Activated CD8-positive, alpha-beta memory T cell treated with anti-CD3 and anti-CD28 coated beads for 24 hours (primary cell): Measurements from ENCODE around the gene APOBEC4.
A peak's percentile ranks its signal among the peaks of the same experiment; 100 is the strongest.

Experiments
- DNase-seq: peaks from one replicate; pipeline ENCODE4 v3.0.0-alpha.2; 2020

The APOBEC4 gene

DNA sequence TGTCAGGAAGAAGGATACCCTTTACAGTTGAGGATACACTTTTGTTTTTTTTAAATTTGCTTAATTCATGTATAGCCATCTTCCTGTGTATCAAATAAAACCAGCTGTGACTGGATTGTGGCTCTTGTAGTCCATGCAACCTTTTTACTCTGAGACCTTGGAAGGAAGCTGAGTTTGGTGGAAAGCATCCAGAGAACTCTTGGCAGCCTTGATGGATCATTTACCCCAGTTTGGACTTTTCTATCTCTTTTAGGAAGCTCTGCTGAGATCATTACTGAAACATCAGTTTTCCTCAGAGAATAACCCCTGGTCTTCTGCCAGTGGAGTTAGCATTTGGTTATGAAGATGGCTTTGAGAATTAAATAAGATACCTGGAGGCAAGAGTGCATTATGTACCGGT, 21.2 kb upstream of the APOBEC4 start:
- DNase-seq, result no peak

DNA sequence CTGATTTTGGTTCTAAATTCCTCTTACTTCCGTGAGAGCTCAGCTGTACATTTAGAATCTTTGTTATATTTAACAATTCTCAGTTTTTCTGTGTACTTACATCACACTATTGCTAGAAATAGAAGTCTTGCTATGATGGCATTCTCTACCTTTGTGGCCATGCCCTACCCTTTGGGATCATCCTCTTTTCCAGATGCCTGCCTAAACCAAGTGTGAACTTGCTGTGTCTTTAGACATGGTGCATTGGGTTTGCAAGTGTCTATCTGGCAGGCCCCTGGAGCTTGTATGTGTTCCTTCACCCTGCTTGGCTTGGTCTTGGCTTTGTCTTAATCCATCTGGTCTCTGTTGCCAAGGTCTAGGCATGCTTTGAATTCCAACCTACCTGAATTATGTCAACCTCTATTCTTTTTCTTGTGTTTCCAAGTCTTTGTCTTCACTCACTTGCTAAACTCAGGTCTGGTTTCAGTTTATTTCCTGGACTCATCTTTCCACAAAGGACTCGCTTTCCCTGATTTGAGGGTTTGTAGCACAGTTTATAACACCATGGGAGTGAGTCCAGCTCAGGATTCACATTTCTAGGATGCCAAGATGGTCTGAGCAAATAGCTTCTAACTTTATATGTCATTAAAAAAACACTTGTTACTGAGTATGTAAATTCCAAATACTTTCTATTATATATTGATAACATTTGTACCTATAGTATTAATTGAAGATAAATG, 20.6 kb upstream of the APOBEC4 start:
- DNase-seq, result no peak

DNA sequence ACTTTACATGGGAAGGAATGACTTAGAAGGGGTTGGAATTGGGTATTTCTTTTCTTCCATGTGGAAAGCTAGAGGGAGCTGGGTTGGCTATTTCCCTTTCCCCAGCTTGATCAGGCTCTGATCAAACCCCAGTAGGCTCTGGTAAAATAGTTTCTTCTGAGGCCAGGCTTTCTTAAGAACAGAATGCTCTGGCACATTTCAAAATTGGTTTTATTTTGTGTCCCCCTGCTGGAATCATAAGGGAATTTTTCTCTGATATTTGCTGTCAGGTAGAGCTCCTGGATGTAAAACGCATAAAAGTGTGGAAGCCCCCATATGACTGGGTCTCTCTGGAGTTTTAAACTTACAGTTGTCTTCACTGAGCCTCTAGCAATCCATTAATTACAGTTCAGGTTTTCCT, 17.1 kb upstream of the APOBEC4 start:
- DNase-seq, result no peak

DNA sequence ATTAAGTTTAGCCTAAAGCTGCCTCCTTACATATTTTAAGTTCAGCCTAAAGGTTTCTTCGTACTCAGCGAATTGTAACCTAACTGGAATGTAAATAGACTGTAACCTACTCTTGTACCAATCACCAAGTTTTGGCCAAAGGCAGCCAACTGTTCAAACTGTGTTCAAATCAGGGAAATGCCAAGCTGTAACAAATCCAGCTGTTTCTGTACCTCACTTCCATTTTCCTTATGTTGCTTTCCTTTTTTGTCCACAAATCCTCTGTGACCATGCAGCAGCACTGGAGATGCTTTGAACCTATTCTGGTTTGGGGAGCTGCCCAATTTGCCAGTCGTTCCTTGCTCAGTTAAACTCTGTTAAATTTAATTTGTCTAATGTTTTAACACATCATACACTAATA, 3.2 kb upstream of the APOBEC4 start:
- no peak for DNase-seq

DNA sequence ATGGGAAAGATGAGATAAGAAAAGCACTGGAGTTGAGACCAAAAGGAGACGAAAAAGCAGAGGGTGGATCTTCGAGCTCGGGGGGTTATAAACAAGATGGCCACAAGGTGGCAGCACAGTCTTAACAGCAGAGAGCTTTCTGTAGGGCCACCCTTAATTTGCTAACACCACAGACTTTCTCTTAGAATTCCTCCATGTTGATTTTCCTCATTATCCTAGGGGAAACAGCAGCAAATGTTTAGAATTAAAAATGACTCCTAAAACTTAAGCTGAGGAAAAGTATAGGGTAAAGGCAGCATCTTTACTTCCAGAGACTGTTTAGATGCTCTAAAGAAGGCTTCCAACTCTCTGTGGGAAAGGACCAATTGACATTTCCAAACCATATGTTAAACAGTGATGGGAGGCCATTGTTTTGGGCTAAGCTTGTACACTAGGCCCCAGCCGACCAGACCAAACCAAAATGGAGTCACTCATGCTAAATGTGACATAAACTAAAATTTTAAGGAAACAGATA, 2.5 kb upstream of the APOBEC4 start:
- DNase-seq, result peak; percentile 85

DNA sequence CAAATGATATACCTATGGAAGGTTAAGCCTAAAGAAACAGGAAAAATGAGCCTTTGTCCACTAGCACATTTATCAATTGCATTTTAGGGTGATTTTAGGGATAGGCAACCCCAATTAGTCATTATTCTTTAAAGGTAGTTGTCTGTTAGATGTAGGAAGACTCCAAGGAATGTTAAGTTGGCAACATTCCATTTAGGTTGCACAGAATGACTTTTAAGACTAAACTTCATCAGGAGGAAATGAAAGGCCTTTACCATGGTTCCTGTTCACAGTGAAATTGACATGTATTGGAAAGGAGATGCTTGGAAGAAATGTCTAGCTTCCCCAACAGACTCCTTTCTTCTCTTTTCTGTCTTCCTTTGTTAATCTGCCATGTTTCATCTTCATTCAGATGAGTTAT, 1.6 kb upstream of the APOBEC4 start:
- no peak for DNase-seq

DNA sequence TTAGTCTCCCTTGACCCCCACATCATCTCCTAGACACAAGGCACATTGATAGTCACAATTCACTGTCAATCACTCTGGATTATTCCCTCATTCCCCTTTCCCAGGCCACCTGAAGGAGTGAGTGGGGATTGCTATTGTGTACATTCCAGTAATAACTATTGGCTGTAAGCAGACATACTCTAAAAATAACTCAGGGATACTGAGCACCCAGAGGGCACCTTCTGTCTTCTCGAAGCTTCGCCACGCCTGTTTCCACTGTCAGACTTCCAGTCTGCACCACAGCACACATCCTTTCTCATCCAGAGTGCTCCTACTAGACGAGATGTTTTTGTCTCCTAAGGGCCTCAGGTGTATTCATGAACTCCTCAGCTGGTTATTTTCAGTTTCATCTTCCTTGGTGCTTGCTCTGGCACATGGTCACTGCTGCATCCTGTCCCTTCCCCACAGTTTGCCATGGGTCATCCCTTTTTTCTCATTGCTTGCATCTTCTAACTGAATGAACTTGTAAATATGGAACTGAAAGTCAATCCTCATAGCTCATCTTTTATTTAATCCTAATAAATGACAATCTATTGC, 848 bp upstream of the APOBEC4 start:
- no peak for DNase-seq

DNA sequence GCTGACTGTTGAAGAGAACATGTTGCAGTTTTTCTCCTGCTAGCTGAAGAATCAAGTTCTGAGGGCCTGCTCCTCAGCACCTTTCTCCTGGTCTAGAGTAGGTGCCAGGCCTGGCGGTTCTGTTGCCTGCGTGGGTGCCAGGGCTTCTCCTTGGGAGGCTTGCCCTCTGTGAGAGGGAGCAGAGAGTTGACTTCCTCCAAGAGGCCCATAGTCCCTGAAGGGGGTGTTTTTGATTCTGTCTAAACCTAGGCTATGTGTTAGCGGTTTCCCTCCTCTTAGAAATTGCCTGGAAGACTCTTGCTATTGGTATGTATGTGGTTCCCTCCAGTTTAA, 312 bp upstream of the APOBEC4 start:
- DNase-seq, result no peak

DNA sequence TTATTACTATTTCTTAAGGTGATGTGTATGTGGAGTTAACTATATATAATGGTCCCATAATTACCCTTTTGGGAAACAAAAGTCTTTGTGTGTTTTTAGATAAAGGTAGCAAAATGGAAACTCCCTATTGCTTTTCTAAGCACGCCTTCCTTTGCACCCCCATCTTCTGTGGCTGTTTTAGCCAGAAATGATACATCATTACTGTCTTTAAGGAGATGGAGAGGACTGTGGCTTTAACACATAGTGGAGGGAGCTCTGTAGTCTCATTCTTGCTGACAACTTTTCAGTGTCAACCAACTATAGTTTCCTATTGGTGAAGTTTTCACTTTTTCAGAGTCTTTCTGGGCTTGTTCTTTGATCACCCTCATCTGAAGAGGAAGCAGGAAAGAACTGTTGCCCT, 1.0 kb downstream of the APOBEC4 start:
- no peak for DNase-seq

DNA sequence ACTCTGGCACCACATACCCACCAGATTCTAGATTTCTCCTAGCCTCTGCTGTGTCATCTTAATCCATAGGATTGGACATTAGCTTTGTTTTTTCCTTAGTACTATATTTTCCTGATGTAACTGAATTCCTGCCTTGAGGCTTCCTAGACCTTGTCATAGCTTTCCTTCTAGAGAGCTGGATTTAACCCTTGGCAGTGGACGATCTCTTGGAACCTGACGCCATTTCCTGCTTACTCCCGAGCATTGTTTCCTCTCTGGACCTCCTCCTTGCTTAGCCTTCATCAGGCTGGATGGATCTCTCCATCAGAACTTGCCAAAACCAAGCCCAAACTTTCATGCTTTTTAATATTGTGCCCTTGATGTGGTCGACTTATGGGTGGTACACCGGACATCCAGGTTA, 1.5 kb downstream of the APOBEC4 start:
- DNase-seq, result no peak

DNA sequence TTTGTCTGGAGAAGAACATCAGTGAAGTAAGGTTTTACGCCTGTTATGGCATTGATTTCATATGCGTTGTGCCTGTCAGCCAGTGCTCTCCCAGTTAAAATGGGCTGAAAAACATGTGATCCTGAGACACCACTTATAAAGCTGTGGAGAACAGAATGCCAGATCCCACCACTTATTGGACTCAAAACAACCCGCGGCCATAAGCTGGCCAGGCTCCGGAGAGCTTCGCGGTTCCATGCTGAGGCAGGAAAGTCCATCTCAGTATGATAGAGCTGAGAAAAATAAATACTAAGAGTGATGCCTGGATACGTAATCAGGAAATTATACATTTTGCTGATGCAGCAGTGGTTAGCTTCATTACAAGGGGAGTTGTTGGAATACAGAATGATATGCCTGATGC, 5.1 kb downstream of the APOBEC4 start:
- DNase-seq, result no peak

DNA sequence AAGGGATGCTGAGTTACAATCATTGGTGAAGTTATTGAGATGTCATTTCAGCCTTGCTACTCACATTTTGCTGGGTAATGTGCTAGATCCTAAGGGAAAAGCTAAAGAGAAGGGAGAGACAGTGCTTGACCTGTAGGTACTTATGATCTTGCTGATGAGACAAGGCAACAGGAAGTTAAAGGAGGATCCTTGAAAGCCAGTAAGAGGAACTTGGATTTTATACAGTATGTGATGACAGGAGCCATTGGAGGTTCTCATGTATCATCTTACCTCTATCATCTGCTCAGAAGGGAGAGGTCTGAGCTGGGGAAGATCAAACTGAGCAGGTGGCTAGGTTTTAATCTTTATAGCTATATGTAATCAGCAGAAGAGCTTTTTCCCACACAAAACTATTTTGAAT, 6.3 kb downstream of the APOBEC4 start:
- no peak for DNase-seq

DNA sequence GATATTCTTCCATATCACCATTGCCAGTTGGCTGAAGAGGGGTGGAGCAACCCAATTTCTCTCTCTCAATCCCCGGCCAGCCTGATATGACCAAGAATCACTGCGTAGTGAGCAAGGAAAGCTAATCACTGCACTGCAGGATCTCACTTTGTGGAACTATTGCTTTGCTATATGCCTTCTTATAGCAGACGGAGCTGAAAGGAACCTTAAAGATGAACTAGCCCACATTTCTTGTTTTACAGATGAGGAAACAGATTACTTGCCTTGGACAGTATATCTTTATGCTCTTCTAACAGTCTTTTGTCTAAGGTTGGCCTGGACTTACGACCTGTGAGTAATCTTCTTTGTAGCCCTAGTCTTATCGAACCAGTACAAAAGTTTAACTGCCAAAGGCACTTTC, 7.6 kb downstream of the APOBEC4 start:
- DNase-seq, result no peak

DNA sequence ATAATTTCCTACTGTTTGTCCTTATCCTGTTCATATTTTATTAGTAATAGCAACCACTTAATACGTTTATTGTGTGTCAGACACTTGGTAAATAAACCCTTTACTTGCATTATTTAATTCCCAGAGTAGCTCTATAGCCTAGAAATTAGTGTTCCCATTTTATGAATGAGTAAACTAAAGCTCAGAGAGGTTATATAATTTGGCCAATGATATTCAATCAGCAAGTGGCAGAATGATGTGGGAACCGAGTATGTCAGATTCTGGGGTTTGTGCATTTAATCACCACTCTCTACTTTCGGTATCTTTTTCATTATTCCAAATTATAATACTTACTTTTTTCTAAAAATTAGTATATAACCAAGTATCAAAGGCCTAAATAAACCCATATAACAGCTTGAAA, 10.9 kb downstream of the APOBEC4 start:
- DNase-seq, result no peak

DNA sequence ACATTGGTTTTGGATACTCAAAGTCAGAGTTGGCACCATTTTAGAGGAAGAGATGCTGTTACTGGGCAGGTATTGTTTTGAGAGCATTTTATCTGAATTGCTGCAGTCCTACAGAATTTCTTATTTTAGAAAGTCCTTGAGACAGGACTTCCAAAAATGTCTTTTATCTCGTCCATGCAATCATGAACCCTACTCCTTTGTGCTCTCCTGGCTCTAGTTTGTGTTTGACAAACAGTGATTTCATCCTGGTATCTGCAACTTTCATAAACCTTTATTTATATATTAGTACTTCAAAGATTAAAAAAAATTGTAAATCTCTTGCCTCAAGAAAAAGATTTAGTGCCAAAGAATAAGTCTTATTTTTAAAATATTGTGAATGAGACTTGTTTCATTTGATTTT, 12.9 kb downstream of the APOBEC4 start:
- DNase-seq, result no peak

DNA sequence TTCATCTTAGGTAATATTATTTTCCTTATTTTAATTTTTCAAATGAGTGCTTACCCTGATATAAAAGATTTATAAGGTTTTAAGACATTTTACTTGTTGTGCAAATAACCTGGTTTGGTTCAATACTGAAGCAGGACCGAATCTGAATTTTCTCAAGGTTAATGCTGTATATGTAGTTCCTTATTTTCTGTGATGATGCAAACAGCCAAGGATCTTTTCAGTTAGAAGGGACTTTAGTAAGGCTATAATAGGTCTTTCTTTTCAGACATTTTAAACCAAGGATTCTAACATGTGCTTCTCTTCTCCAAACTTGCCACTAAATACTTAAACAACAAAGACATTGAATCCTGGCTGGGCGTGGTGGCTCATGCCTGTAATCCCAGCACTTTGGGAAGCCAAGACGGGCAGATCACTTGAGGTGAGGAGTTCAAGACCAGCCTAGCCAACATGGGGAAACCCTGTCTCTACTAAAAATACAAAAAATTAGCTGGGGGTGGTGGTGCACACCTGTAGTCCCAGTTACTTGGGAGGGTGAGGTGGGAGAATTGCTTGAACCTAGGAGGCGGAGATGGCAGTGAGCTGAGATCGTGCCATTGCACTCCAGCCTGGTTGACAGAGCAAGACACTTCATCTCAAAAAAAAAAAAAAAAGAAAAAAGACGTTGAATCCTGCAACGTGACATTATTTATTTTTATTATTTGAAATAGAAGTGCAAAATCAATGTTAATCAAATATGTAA, 14.3 kb downstream of the APOBEC4 start:
- no peak for DNase-seq

DNA sequence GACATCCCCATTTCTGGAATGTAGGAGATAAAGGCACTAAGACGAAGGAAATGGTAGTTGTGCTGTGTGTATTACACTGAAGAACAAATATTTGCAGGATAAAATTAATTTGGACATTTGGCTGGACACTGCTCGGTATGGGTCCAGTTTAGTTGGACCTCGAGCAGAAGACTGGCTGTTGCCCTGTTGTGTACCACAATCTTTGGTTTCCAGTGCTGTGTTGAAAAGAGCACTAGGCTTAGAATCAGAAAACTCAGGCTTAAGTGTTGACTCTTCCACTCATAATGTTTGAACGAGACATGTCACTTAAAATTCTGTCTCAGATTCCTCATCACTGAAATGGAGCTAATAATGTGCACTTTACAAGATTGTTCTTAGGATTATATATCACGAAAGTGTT, 16.3 kb downstream of the APOBEC4 start:
- DNase-seq, result no peak

DNA sequence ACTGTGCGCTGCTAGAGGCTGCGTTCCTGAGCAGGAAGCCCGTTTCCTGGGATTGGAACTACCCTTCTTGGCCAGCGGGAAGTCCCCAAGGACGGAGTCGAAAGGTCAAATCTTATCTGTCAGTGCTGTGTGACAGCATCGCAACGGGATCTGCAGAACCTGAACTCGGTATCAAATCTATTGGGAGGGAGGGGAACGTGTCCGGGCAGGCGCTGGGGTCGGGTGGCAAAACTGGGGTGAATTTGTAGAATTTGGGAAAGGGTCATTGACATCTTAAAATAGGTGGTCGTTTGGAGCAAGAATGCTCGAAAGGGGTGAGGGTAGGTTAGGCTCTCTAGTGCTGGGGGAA, 16.8 kb downstream of the APOBEC4 start:
- no peak for DNase-seq

DNA sequence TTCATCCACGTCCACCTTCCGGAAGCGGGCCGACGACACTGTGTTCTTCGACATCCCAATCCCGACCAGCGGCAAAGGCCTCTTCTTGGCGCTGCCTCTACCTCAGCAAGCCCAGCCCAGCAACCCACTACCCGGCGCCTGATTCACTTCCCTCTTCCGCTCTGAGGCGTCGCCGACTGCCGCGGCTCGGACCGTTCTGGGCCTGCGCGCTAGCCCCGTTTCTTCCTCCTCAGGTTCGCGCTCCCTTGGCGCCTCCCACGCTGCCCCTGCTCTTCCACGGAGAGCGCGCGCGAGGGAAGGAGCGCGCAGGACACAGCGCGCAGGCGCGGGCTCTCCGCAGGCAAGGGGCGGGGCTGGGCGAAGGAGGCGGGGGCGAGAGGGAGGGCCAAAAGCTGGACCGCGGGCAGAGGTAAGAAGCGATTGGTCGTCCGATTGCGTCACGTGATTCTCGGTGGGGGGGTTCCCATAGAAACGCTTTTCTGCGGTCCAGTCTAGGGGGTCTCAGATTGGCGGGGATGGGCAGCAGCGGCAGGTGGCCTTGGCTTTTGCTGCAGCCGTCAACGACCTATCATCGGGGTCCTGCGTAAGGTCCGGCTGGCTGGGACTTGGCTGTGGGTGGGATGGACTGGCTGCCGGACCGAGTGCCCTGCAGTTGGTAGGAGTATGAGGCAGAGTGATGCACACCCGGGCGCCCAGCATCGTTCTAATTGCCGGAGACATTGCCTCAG, 17.3 kb downstream of the APOBEC4 start, which contains the start of gene ARPC5:
TSS of gene ARPC5 (minus strand) at position 178 of the 728 bp plus-strand sequence. CDS start at position 54, 124 bp downstream.
- DNase-seq, result peak; percentile 99

DNA sequence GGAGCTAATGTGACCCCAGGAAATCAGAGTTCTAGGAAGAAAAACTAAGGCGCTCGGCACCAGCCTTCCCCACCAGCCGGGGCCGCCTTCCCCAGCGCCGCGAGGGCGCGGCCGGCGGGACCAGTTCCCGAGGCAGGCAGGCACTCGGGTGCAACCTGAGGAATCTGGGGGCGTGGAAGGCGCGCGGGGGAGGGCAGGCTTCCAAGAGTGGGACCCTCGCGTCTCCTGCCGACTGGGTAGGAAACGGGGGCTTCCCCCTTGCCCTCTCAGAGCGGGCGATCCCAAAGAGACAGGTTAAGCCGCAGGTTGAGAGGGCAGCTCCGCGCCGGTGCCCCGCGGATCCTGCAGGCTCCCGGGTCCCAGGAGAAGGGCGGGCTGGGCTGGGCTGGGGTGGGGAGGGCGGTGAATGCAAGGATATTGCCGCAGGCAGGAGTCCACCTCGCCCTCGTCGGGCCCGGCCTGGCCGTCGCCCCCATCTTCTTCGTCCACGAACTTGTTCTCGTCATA, 18.0 kb downstream of the APOBEC4 start:
- DNase-seq, result no peak

DNA sequence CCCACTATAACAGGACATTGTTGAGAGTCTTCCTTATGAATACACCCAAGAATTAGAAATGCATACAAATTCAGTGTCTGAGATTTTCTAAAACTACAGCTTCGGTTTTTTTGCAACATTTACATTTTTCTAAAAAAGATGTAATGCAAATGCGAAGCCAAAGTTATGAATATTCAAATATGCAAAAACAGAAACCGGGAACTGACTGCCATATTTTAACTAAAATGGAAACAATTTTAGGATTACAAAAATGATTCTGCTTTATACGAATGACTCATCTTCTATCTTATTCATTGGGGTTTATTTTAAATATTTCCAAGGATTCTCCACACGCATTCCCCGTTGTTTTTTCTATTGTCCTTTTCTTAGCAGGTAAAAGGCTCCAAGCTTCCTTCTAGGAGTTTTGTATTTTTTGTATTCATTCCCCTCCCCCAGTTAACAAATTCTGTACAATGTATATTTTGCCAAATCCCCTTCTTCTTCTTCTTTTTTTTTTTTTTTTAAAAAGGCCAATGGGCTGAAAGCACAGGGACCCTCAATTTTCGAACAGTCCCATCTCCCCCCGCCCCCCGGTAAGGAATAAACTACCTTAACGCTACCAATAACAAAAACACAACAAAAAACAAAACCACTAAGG, 18.6 kb downstream of the APOBEC4 start:
- DNase-seq, result no peak

DNA sequence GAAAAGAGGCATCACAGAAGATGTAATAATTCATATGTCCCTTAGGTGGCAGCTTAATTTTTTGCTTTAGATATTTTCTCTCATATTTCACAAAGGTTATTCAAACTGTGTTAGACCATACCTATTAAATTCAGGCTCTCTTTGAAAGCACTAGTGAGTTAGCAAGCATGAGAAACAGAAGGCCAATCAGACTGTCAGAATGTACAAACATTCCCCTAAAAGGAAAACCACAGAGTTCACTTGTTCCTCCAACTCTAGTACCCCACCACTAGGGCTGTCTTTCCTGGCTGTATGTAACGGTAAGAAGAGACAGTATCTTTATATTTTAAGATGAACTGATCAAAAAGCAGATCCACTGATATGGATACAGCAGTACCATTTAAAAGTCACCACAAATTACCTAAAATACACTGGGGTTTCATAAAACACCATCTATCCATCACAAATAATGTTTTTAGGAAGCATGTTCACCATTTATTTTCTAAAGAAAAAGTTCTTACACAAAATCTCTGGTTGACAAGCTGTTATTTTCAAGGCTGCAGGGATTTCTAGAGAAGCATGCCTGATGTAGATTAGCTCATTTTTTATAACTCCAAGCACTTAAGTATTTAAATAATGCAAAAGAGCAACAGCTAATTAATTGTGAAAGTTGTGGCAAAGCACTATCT, 19.3 kb downstream of the APOBEC4 start:
- DNase-seq, result no peak
